H1 (cell line): Measurements from ENCODE around the gene RUBCN. TPM values are rescaled to one million over a fixed set of nuclear protein-coding genes. Genes with fewer than 3 reads are reported as not detected.

Source experiments
- CTCF ChIA-PET: fragments of 300-600 bp; sonication (Branson Sonifier 250); formaldehyde crosslinking; loops from one replicate; lab custom pipeline; 2021; ENCODE audit not compliant: partially characterized antibody; lab: Charles Lee
- POLR2A ChIA-PET: fragments of 300-600 bp; sonication (Branson Sonifier 250); formaldehyde crosslinking; loops from one replicate; lab custom pipeline; 2021; ENCODE audit warnings: inconsistent platforms; ENCODE audit not compliant: partially characterized antibody; lab: Charles Lee
- DNase-seq, 2 experiments: peaks; one replicate each; pipeline versions ENCODE4 v3.0.0 to v3.0.0-alpha.2; 2010 to 2022; ENCODE audit warnings: low spot score in 2 of 2, low read depth in 1 of 2, mixed read lengths in 1 of 2
- FAIRE-seq: peaks from 2 replicates; lab custom pipeline; 2011; peaks lifted over from hg19 to GRCh38; lab: Jason Lieb, UNC
- H2AFZ ChIP-seq: 2 replicates; pipeline ENCODE4 v1.8.1; 2012; ENCODE audit warnings: low read length, inconsistent platforms
- H2AK5ac ChIP-seq: 2 replicates; pipeline ENCODE4 v1.6.1; 2013; ENCODE audit warnings: low read depth, low read length
- H2BK120ac ChIP-seq: replicated peaks from 2 replicates; pipeline ENCODE3; 2013; ENCODE audit warnings: low read depth, low read length, inconsistent platforms
- H2BK12ac ChIP-seq: 2 replicates; pipeline ENCODE4 v1.6.1; 2013; ENCODE audit warnings: low read depth, low read length
- H2BK15ac ChIP-seq: 2 replicates; pipeline ENCODE4 v1.6.1; 2013; ENCODE audit warnings: low read length
- H2BK20ac ChIP-seq: 2 replicates; pipeline ENCODE4 v1.6.1; 2013; ENCODE audit warnings: low read length
- H2BK5ac ChIP-seq: 2 replicates; pipeline ENCODE4 v1.6.1; 2013; ENCODE audit warnings: low read depth, low read length
- H3K14ac ChIP-seq: 2 replicates; pipeline ENCODE4 v1.6.1; 2013; ENCODE audit warnings: inconsistent platforms; ENCODE audit not compliant: insufficient read length
- H3K18ac ChIP-seq: 2 replicates; pipeline ENCODE4 v1.6.1; 2013; ENCODE audit warnings: low read length; ENCODE audit errors: extremely low read depth
- H3K23ac ChIP-seq: 2 replicates; pipeline ENCODE4 v1.6.1; 2013; ENCODE audit warnings: inconsistent platforms; ENCODE audit not compliant: insufficient read length
- H3K23me2 ChIP-seq: 2 replicates; pipeline ENCODE4 v1.6.1; 2013; ENCODE audit warnings: low read depth, low read length
- H3K27ac ChIP-seq: 2 replicates; pipeline ENCODE4 v1.6.1; 2011; ENCODE audit warnings: low read depth, low read length, inconsistent platforms
- H3K27me3 ChIP-seq, 4 experiments: replicated peaks in 1 of 4; 1 replicate in 1 of 4; 2 replicates in 3 of 4; pipeline versions ENCODE4 v1.6.1 to v1.8.1; 2011 to 2013; ENCODE audit warnings: low read length in 3 of 4, mild to moderate bottlenecking in 3 of 4, inconsistent platforms in 2 of 4, mixed read lengths in 2 of 4, moderate library complexity in 1 of 4; ENCODE audit not compliant: control insufficient read depth in 3 of 4, insufficient read depth in 3 of 4; ENCODE audit errors: extremely low read depth in 1 of 4
- H3K36me3 ChIP-seq, 4 experiments: 2 replicates each; pipeline versions ENCODE4 v1.6.1 to v1.8.1; 2011 to 2013; ENCODE audit warnings: mild to moderate bottlenecking in 4 of 4, low read length in 3 of 4, moderate library complexity in 2 of 4, control low read depth in 1 of 4, inconsistent platforms in 1 of 4; ENCODE audit not compliant: insufficient read depth in 4 of 4, control insufficient read depth in 2 of 4
- H3K4ac ChIP-seq: replicated peaks from 2 replicates; pipeline ENCODE3; 2013; ENCODE audit warnings: low read length, low read depth, mixed read lengths, inconsistent platforms; ENCODE audit not compliant: insufficient read length
- H3K4me1 ChIP-seq, 4 experiments: replicated peaks in 1 of 4; 1 replicate in 1 of 4; 2 replicates in 3 of 4; pipeline versions ENCODE4 v1.6.1 to v1.8.1; 2011 to 2013; ENCODE audit warnings: low read length in 3 of 4, inconsistent platforms in 2 of 4, mixed read lengths in 1 of 4; ENCODE audit not compliant: insufficient read depth in 4 of 4, control insufficient read depth in 3 of 4
- H3K4me2 ChIP-seq, 2 experiments: 2 replicates each; pipeline versions ENCODE4 v1.6.1 to v1.8.1; 2011 to 2013; ENCODE audit warnings: low read depth in 2 of 2, low read length in 2 of 2, control low read depth in 1 of 2, inconsistent platforms in 1 of 2, mild to moderate bottlenecking in 1 of 2; ENCODE audit not compliant: insufficient read depth in 1 of 2
- H3K4me3 ChIP-seq, 4 experiments: fragments of 200-600, 300-600 bp in 1 of 4; sonication (generic), shearing (Covaris generic), sonication (Bioruptor Twin) in 1 of 4; 2 replicates each; pipeline versions ENCODE4 v1.5.1 to v1.8.1; 2011 to 2016; ENCODE audit warnings: low read length in 4 of 4, low read depth in 3 of 4, control low read depth in 2 of 4, inconsistent platforms in 2 of 4, mild to moderate bottlenecking in 2 of 4, mixed read lengths in 1 of 4, moderate library complexity in 1 of 4; ENCODE audit not compliant: insufficient read depth in 2 of 4; ENCODE audit errors: extremely low read depth in 1 of 4
- H3K56ac ChIP-seq: replicated peaks from 2 replicates; pipeline ENCODE3; 2013; ENCODE audit warnings: low read depth, mild to moderate bottlenecking, mixed read lengths, low read length, inconsistent platforms; ENCODE audit not compliant: insufficient read length
- H3K79me1 ChIP-seq: 2 replicates; pipeline ENCODE4 v1.6.1; 2013; ENCODE audit warnings: low read depth, low read length, control low read depth
- H3K79me2 ChIP-seq, 2 experiments: 2 replicates each; pipeline versions ENCODE4 v1.6.1 to v1.8.1; 2012 to 2013; ENCODE audit warnings: low read length in 2 of 2, mild to moderate bottlenecking in 2 of 2, inconsistent platforms in 1 of 2; ENCODE audit not compliant: insufficient read depth in 2 of 2, control insufficient read depth in 1 of 2
- H3K9ac ChIP-seq, 4 experiments: replicated peaks in 1 of 4; 1 replicate in 1 of 4; 2 replicates in 3 of 4; pipeline versions ENCODE4 v1.6.1 to v1.8.1; 2011 to 2013; ENCODE audit warnings: low read depth in 3 of 4, low read length in 3 of 4, control low read depth in 2 of 4, mild to moderate bottlenecking in 2 of 4, moderate library complexity in 2 of 4, inconsistent platforms in 1 of 4; ENCODE audit errors: extremely low read depth in 1 of 4
- H3K9me3 ChIP-seq, 2 experiments: 2 replicates each; pipeline versions ENCODE4 v1.6.1 to v1.8.1; 2012 to 2013; ENCODE audit warnings: mild to moderate bottlenecking in 2 of 2, moderate library complexity in 2 of 2, control low read depth in 1 of 2, inconsistent platforms in 1 of 2, low read depth in 1 of 2, low read length in 1 of 2, mixed read lengths in 1 of 2; ENCODE audit not compliant: insufficient read depth in 2 of 2
- H4K20me1 ChIP-seq, 2 experiments: replicated peaks in 1 of 2; 2 replicates each; pipeline versions ENCODE3 to v1.8.1; 2011 to 2013; ENCODE audit warnings: inconsistent platforms in 2 of 2, low read length in 2 of 2, mild to moderate bottlenecking in 1 of 2; ENCODE audit not compliant: insufficient read depth in 2 of 2, control insufficient read depth in 1 of 2
- H4K5ac ChIP-seq: 2 replicates; pipeline ENCODE4 v1.6.1; 2013; ENCODE audit warnings: low read length, low read depth, mixed read lengths, inconsistent platforms; ENCODE audit not compliant: insufficient read length
- H4K8ac ChIP-seq: 2 replicates; pipeline ENCODE4 v1.8.0; 2013; ENCODE audit warnings: mild to moderate bottlenecking, moderate library complexity, low read length, inconsistent platforms; ENCODE audit not compliant: insufficient read depth; ENCODE audit errors: extremely low read depth
- H4K91ac ChIP-seq: replicated peaks from 2 replicates; pipeline ENCODE3; 2013; ENCODE audit warnings: low read length, mixed read lengths, inconsistent platforms; ENCODE audit not compliant: insufficient read length
- ASH2L ChIP-seq: fragments of 200-600, 300-600 bp; sonication (generic); IDR thresholded peaks from one replicate; pipeline ENCODE4 v1.7.1; 2017; ENCODE audit warnings: low read length
- BACH1 ChIP-seq: IDR thresholded peaks from 2 replicates; pipeline ENCODE4 v1.6.1; 2012; ENCODE audit warnings: low read length, improper control_type of control experiment
- CHD2 ChIP-seq: IDR thresholded peaks from 2 replicates; pipeline ENCODE4 v1.6.1; 2012; ENCODE audit warnings: low read length, improper control_type of control experiment
- E2F6 ChIP-seq: IDR thresholded peaks from 2 replicates; pipeline ENCODE4 v1.6.1; 2012; ENCODE audit warnings: inconsistent platforms
- EP300 ChIP-seq, 2 experiments: IDR thresholded peaks; 1 replicate in 1 of 2; 2 replicates in 1 of 2; pipeline ENCODE4 v1.6.1; 2011 to 2012; ENCODE audit warnings: low read depth in 2 of 2, low read length in 2 of 2, mild to moderate bottlenecking in 2 of 2, borderline replicate concordance in 1 of 2, inconsistent platforms in 1 of 2, moderate library complexity in 1 of 2
- POLR2A ChIP-seq, 2 experiments: IDR thresholded peaks; 1 replicate in 1 of 2; 2 replicates in 1 of 2; pipeline ENCODE4 v1.6.1; 2011; ENCODE audit warnings: low read depth in 2 of 2, low read length in 2 of 2, mild to moderate bottlenecking in 2 of 2; ENCODE audit errors: control extremely low read depth in 1 of 2
- POLR2AphosphoS5 ChIP-seq: IDR thresholded peaks from 2 replicates; pipeline ENCODE4 v1.6.1; 2011; ENCODE audit warnings: low read depth, low read length
- RBBP5 ChIP-seq: IDR thresholded peaks from 2 replicates; pipeline ENCODE4 v1.7.1; 2012; ENCODE audit warnings: low read depth, mild to moderate bottlenecking, inconsistent platforms, low read length, moderate library complexity, borderline replicate concordance
- RFX5 ChIP-seq: IDR thresholded peaks from 2 replicates; pipeline ENCODE4 v1.6.1; 2011; ENCODE audit warnings: low read depth, low read length, improper control_type of control experiment, borderline replicate concordance
- SIRT6 ChIP-seq: IDR thresholded peaks from one replicate; pipeline ENCODE4 v1.7.1; 2012; ENCODE audit warnings: low read length, inconsistent platforms
- SUZ12 ChIP-seq: fragments of 200-600 bp; sonication (generic); IDR thresholded peaks from 2 replicates; pipeline ENCODE4 v1.6.1; 2012; ENCODE audit warnings: mild to moderate bottlenecking, inconsistent platforms, low read length, moderate library complexity, mixed read lengths
- TAF1 ChIP-seq: IDR thresholded peaks from 2 replicates; pipeline ENCODE4 v1.6.1; 2011; ENCODE audit warnings: mild to moderate bottlenecking, low read depth, low read length
- WGBS, 2 experiments: shearing (Covaris generic) in 1 of 2; methylation state at CpG; one replicate each; pipeline versions ENCODE4 v1.1.6 to v1.1.7; 2013 to 2015; ENCODE audit warnings: low lambda C conversion rate in 2 of 2, mixed read lengths in 2 of 2, inconsistent platforms in 1 of 2, low coverage in 1 of 2, missing lambda C conversion rate in 1 of 2; ENCODE audit not compliant: insufficient replicate concordance in 2 of 2, insufficient coverage in 1 of 2, insufficient read length in 1 of 2; ENCODE audit errors: extremely low coverage in 1 of 2, missing lambda C conversion rate in 1 of 2; 5-methylcytosine and 5-hydroxymethylcytosine counted together
- polyA plus RNA-seq, 7 experiments: library from polyadenylated mRNA; depleted of rRNA in 3 of 7; stranded (reverse) in 5 of 7; unstranded in 2 of 7; fragments of >200 nt in 5 of 7; fragments of 200-250 nt in 2 of 7; gene quantifications; 1 replicate in 5 of 7; 2 replicates in 1 of 7; 4 replicates in 1 of 7; pipeline versions ENCODE4 v1.2.1 to v1.2.3, GENCODE V29; 2011 to 2013; ENCODE audit warnings: missing spikeins in 2 of 7, mixed read lengths in 2 of 7
- total RNA-seq: library from RNA; stranded (reverse); fragmentation: NEBNext Ultra II Directional; extraction: Animal tissue kit (Norgen Biotek cat#: 25700); gene quantifications from 2 replicates; pipeline ENCODE4 v1.2.1, GENCODE V29; 2021
- TF ChIP-seq, protein P1 (sequence below): IDR thresholded peaks from 2 replicates; pipeline ENCODE4 v1.6.1; 2012; ENCODE audit warnings: low read length, inconsistent platforms

RUBCN gene
- total and polyA plus RNA-seq, 2 of the 8 experiments (the other 6 are each of a cell fraction or from before 2014, with no cell fraction given), result 9.3 to 21.9 TPM

GRCh38 chr3:197742787-197743186, 6.1 kb upstream of the RUBCN start:
- Histone ChIP-seq H3K4me1 (peaks cover 0 to 4% (median 1%) of the 10 kb centered on the region in 4 experiments; a peak in 2 of 7 replicates), H3K36me3 (no peaks in the 10 kb centered on the region), H2BK12ac (no peak overlapping the region), H3K27me3 (no peaks in the 10 kb centered on the region), H2AFZ (no peak overlapping the region), H2BK15ac (no peak overlapping the region), H2AK5ac (no peak overlapping the region), H3K4me2 (no peak overlapping the region), H2BK5ac (no peak overlapping the region), H3K23ac (no peak overlapping the region), H3K4ac (no peak overlapping the region), H3K9me3 (no peaks in the 10 kb centered on the region), H4K91ac (no peak overlapping the region), H3K9ac (no peak overlapping the region), H2BK20ac (no peak overlapping the region), H4K8ac (no peak overlapping the region), H3K27ac (no peak overlapping the region), H3K18ac (no peak overlapping the region), H3K23me2 (no peaks in the 10 kb centered on the region), H3K56ac (no peak overlapping the region), H3K4me3 (no peak overlapping the region), H3K79me2 (no peaks in the 10 kb centered on the region), H4K20me1 (no peaks in the 10 kb centered on the region), H2BK120ac (no peak overlapping the region), H4K5ac (no peak overlapping the region), H3K79me1 (no peaks in the 10 kb centered on the region), H3K14ac (no peak overlapping the region)
- ChIA-PET CTCF (interaction anchor here (0.6 to 1.4 kb wide), 5 partner anchors 8 to 61 kb away, joined by 3 to 6 read pairs (median 3); no protein-coding TSS in a partner anchor), POLR2A (no interaction called here)
- DNase-seq (no peak), FAIRE-seq (no peak)
- 91% methylated on average over 3 of the region's 3 CpGs; no CpG with 5 or more reads in 1 of the 2 experiments for WGBS, 2 experiments
- no peak for TF ChIP-seq E2F6
- no peak for TF ChIP-seq POLR2AphosphoS5
- TF ChIP-seq TAF1, result no peak
- TF ChIP-seq, protein P1, sequence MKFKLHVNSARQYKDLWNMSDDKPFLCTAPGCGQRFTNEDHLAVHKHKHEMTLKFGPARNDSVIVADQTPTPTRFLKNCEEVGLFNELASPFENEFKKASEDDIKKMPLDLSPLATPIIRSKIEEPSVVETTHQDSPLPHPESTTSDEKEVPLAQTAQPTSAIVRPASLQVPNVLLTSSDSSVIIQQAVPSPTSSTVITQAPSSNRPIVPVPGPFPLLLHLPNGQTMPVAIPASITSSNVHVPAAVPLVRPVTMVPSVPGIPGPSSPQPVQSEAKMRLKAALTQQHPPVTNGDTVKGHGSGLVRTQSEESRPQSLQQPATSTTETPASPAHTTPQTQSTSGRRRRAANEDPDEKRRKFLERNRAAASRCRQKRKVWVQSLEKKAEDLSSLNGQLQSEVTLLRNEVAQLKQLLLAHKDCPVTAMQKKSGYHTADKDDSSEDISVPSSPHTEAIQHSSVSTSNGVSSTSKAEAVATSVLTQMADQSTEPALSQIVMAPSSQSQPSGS, result no peak
- TF ChIP-seq BACH1, result no peak
- no peak for TF ChIP-seq RFX5
- TF ChIP-seq SUZ12, result no peak
- no peak for TF ChIP-seq RBBP5
- TF ChIP-seq EP300 (IDR thresholded peaks at IDR 0.05; ENCODE audit: borderline replicate concordance in 1 of 2, low read depth in 2 of 2, low read length in 2 of 2), result no peak
- TF ChIP-seq ASH2L, result no peak
- no peak for TF ChIP-seq CHD2
- TF ChIP-seq POLR2A (IDR thresholded peaks at IDR 0.05; ENCODE audit: control extremely low read depth in 1 of 2, low read depth in 2 of 2, low read length in 2 of 2), result no peak
- no peak for TF ChIP-seq SIRT6
